Measurements from ENCODE around the gene LAMB2. TPM values are rescaled to one million over a fixed set of nuclear protein-coding genes. Genes with fewer than 3 reads are reported as not detected.

LAMB2 gene
- total RNA-seq, 4 donors from 2014 or later = 312 to 485 (median 356) TPM

DNA sequence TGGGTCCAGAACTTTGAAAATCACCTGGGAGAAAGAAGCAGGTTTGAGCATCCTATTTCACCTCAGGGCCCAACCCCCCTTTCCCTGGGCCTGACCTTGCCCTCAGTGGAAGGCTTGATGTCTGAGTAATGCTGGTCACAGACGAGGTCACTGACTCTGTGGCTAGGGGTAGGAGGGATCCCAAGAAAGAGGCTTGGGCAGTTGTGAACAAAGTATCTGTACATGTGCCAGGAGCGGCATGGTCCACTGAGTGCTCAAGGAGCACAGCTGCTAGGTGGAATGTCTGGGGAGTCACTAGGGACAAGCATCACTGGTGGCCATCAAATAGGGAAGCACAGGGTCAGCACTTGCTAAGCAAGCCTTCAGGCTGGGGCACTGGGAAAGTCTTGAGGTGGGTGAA, 25.9 kb upstream of the LAMB2 start:
- TF ChIP-seq, protein P1, sequence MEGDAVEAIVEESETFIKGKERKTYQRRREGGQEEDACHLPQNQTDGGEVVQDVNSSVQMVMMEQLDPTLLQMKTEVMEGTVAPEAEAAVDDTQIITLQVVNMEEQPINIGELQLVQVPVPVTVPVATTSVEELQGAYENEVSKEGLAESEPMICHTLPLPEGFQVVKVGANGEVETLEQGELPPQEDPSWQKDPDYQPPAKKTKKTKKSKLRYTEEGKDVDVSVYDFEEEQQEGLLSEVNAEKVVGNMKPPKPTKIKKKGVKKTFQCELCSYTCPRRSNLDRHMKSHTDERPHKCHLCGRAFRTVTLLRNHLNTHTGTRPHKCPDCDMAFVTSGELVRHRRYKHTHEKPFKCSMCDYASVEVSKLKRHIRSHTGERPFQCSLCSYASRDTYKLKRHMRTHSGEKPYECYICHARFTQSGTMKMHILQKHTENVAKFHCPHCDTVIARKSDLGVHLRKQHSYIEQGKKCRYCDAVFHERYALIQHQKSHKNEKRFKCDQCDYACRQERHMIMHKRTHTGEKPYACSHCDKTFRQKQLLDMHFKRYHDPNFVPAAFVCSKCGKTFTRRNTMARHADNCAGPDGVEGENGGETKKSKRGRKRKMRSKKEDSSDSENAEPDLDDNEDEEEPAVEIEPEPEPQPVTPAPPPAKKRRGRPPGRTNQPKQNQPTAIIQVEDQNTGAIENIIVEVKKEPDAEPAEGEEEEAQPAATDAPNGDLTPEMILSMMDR (IDR thresholded peaks at IDR 0.05) = no peak
- TF ChIP-seq POLR2A (IDR thresholded peaks at IDR 0.05) = no peak
- DNase-seq (ENCODE audit: low spot score in 2 of 2) = no peak
- H3K4me3 ChIP-seq (ENCODE audit: low read depth, poor library complexity, severe bottlenecking) = no peak overlapping the region
- intact Hi-C loops (cut with DNase I; ENCODE audit: low total_unique reads) = no loop called here
- WGBS, 2 donors = 67 to 68% methylated on average over 2 of the region's 2 CpGs

DNA sequence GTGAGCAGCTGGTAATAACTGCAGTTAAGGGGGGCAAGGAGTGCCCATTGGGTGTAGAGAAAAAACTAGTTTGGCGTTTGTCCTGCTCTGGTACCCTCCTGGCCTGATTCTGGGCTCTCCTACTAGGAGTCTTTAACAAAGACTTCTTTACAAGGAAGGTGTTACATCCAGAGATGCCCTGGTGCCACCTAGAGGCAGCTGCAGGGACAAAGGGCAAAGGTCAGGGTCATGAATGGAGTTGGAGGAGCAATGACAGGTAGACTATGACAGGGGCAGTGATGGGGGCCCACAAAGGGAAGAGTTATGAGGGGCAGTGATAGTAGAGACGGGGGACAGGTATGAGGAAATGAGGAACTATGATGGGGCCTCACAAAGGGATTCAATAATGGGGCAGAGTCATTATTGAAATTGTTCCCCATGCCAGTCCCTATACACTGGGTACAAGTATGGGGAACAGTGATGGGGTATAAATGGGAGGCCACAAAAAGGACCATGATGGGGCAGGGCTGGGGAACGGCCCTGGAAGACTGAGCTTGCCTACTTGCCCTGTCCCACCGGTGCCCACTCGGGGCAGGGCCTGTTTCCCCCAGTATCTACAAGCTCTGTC, 25.4 kb upstream of the LAMB2 start:
- intact Hi-C loops (cut with DNase I; ENCODE audit: low total_unique reads) = no loop called here
- TF ChIP-seq POLR2A (IDR thresholded peaks at IDR 0.05) = no peak
- TF ChIP-seq, protein P1 (IDR thresholded peaks at IDR 0.05) = no peak
- WGBS, 2 donors = 67 to 79% methylated on average over 5 of the region's 5 CpGs
- DNase-seq (ENCODE audit: low spot score in 2 of 2) = peak in 1 of 2 donors; percentile 30
- H3K4me3 ChIP-seq (ENCODE audit: low read depth, poor library complexity, severe bottlenecking) = no peak overlapping the region

DNA sequence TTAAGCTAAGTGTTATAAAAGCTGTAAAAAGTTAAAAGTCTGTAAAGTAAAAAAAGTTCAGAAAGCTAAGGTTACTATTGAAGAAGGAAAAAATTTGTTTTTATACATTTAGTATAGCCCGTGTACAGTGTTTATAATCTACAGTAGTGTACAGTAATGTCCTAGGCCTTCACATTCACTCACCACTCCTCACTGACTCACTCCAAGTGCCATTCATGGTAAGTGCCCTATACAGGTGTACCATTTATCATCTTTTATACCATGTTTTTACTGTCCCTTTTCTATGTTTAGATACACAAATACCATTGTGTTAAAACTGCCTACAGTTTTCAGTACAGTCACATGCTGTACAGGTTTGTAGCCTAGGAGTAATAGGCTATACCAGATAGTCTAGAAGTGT, 24.4 kb upstream of the LAMB2 start:
- intact Hi-C loops (cut with DNase I; ENCODE audit: low total_unique reads) = no loop called here
- DNase-seq (ENCODE audit: low spot score in 2 of 2) = no peak
- WGBS, 2 donors = 81 to 84% methylated on average over 1 of the region's 1 CpG
- no peak for TF ChIP-seq POLR2A (IDR thresholded peaks at IDR 0.05)
- no peak overlapping the region for H3K4me3 ChIP-seq (ENCODE audit: low read depth, poor library complexity, severe bottlenecking)

DNA sequence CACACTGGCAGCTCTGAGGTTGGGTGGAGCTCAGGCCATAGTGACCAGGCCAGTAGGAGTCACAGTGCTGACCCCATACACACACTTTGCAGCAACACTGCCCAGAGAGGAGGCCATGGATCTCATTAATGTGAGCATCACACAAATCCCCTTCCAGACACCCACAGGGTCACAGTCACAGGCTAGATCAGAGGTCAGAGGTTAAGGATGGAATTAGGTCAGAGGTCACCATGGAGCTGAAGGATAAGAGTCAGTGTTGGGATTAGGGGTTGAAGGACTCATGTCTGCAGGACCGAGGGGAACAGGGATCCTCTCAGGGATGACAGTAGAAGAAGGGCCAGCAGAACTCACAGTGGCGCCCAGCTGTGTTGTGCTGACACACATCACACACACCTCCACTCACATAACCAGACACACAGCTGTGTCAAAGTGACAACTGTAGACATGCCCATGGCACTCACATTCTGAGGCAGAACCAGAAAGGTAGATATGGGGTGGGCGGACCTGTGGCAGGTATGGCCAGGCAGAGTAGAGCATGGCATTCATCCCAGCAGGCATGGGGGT, 20.6 kb upstream of the LAMB2 start:
- intact Hi-C loops (cut with DNase I; ENCODE audit: low total_unique reads) = no loop called here
- 75 to 82% methylated on average over 3 of the region's 3 CpGs for WGBS, 2 donors
- H3K4me3 ChIP-seq (ENCODE audit: low read depth, poor library complexity, severe bottlenecking) = no peak overlapping the region

DNA sequence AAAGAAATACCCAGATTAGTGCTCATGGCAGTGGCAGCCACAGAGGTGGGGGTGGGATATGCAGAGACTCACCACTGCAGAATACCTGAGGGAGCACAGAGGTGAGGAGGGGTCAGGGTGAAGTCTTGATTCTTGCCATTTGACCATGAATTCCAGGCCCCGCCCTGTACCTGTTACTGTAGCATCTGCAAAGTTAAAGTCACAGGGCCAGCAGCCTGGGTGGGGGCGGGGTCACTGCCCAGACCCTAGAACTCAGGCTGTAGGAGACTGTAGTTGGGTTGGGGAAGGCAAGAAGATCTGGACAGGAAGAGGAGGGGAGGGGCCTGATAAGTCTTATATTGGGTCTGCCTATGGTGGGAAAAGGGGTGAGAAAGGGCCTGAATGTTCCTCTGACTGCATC, 18.8 kb upstream of the LAMB2 start:
- no peak overlapping the region for H3K4me3 ChIP-seq (ENCODE audit: low read depth, poor library complexity, severe bottlenecking)
- TF ChIP-seq POLR2A (IDR thresholded peaks at IDR 0.05) = no peak
- TF ChIP-seq, protein P1 (IDR thresholded peaks at IDR 0.05) = no peak
- 89 to 94% methylated on average over 2 of the region's 2 CpGs for WGBS, 2 donors
- no peak for DNase-seq (ENCODE audit: low spot score in 2 of 2)
- intact Hi-C loops (cut with DNase I; ENCODE audit: low total_unique reads) = no loop called here

More for the DNA sequence above, 20.6 kb upstream of the LAMB2 start:
- DNase-seq (ENCODE audit: low spot score in 2 of 2) = no peak
- no peak for TF ChIP-seq POLR2A (IDR thresholded peaks at IDR 0.05)
- TF ChIP-seq, protein P1 (IDR thresholded peaks at IDR 0.05) = no peak

DNA sequence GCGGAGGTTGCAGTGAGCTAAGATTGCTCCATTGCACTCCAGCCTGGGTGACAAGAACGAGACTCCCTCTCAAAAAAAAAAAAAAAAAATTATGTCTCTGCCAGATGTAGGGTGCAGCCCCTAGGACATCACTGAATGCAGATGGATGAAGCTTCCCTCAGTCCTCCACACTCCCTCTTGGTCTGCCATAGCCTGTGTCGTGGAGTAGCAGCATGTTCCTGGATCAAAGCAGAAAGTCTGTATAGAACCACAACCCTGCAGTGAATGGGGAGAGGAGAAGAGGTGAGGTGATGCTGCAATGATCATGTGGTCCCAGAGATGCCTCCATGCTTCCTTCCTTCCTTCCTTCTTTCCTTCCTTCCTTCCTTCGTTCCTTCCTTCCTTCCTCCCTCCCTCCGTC, 15.3 kb upstream of the LAMB2 start:
- H3K4me3 ChIP-seq (ENCODE audit: low read depth, poor library complexity, severe bottlenecking) = no peak overlapping the region
- TF ChIP-seq POLR2A (IDR thresholded peaks at IDR 0.05) = no peak
- WGBS, 2 donors = 76 to 81% methylated on average over 5 of the region's 5 CpGs
- DNase-seq (ENCODE audit: low spot score in 2 of 2) = no peak
- intact Hi-C loops (cut with DNase I; ENCODE audit: low total_unique reads) = no loop called here

DNA sequence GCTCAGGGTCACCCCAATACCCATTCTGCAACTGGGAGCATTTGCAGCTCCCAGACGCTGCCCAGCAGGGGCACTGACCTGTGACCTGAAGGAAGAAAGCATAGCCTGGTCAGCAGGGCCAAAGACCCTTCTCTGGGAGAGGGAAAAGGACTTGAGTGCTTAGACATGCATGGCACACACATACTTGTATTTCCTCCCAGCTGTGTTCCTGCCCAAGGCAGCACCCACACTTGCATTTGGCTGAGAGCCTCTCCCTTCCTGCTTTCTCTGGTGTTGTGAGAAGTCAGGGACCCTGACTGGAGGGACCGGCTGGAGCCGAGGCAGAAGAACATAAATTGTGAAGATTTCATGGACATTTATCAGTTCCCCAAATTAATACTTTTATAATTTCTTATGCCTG, 7.2 kb upstream of the LAMB2 start:
- intact Hi-C loops (cut with DNase I; ENCODE audit: low total_unique reads) = no loop called here
- DNase-seq (ENCODE audit: low spot score in 2 of 2) = no peak
- no peak overlapping the region for H3K4me3 ChIP-seq (ENCODE audit: low read depth, poor library complexity, severe bottlenecking)
- 70 to 77% methylated on average over 3 of the region's 3 CpGs for WGBS, 2 donors
- TF ChIP-seq POLR2A (IDR thresholded peaks at IDR 0.05) = no peak
- TF ChIP-seq, protein P1 (IDR thresholded peaks at IDR 0.05) = no peak

All from lower leg skin (tissue), 4 donors.